WTC11 (cell line): ENCODE measurements around the gene SDHA. TPM values are rescaled to one million over a fixed set of nuclear protein-coding genes. Genes with fewer than 3 reads are reported as not detected.

Experiments
- ATAC-seq: fragments of 200-7000 bp; cut with Tn5 transposase; 2 replicates; pipeline ENCODE4 v1.10.0; 2021; ENCODE audit warnings: mild to moderate bottlenecking, moderate library complexity
- CTCF ChIA-PET: fragments of 300-600 bp; sonication (Branson Sonifier 250); formaldehyde crosslinking; loops from one replicate; lab custom pipeline; 2021; ENCODE audit warnings: antibody characterized with exemption; lab: Charles Lee
- POLR2A ChIA-PET: fragments of 350-600 bp; sonication (Branson Sonifier 250); formaldehyde crosslinking; loops from one replicate; lab custom pipeline; 2021; ENCODE audit warnings: antibody characterized with exemption; lab: Charles Lee
- DNase-seq: peaks from one replicate; pipeline ENCODE4 v3.0.0; 2021; ENCODE audit warnings: low spot score
- H3K27ac Mint-ChIP-seq: 2 replicates; pipeline ENCODE4 v1.8.0; 2021; ENCODE audit warnings: mixed read lengths
- H3K27me3 Mint-ChIP-seq: 2 replicates; pipeline ENCODE4 v1.8.0; 2021; ENCODE audit warnings: low read depth, mild to moderate bottlenecking, moderate library complexity, mixed read lengths
- H3K36me3 Mint-ChIP-seq: 2 replicates; pipeline ENCODE4 v1.8.0; 2021; ENCODE audit warnings: mixed read lengths
- H3K4me1 Mint-ChIP-seq: 2 replicates; pipeline ENCODE4 v1.8.0; 2022; ENCODE audit warnings: mixed read lengths
- H3K4me3 Mint-ChIP-seq: 2 replicates; pipeline ENCODE4 v1.8.0; 2021; ENCODE audit warnings: mild to moderate bottlenecking, moderate library complexity, mixed read lengths
- H3K9me3 Mint-ChIP-seq: 2 replicates; pipeline ENCODE4 v1.8.0; 2021; ENCODE audit warnings: mixed read lengths
- CBFB ChIP-seq: sonication (generic); formaldehyde crosslinking; IDR thresholded peaks from 2 replicates; pipeline ENCODE4 v1.8.1; 2022; ENCODE audit warnings: mild to moderate bottlenecking, low read depth, missing genetic modification reagents
- CREM ChIP-seq: sonication (generic); formaldehyde crosslinking; IDR thresholded peaks from 2 replicates; pipeline ENCODE4 v1.8.1; 2022; ENCODE audit warnings: mild to moderate bottlenecking, missing genetic modification reagents, moderate library complexity
- E2F5 ChIP-seq: sonication (generic); formaldehyde crosslinking; IDR thresholded peaks from 2 replicates; pipeline ENCODE4 v1.8.1; 2022; ENCODE audit warnings: mild to moderate bottlenecking, moderate library complexity, missing genetic modification reagents
- FOXP4 ChIP-seq: sonication (generic); formaldehyde crosslinking; IDR thresholded peaks from 2 replicates; pipeline ENCODE4 v1.8.0; 2022; ENCODE audit warnings: mild to moderate bottlenecking, missing genetic modification reagents
- GTF2I ChIP-seq: fragments of 250-450 bp; sonication (Bioruptor Pico); conservative IDR thresholded peaks from 2 replicates; pipeline ENCODE4 v1.4.0; 2021; ENCODE audit warnings: mild to moderate bottlenecking
- HMGA2 ChIP-seq: fragments of 250-450 bp; sonication (Bioruptor Pico); IDR thresholded peaks from 2 replicates; pipeline ENCODE4 v1.4.0; 2021; ENCODE audit warnings: mild to moderate bottlenecking, moderate library complexity
- KAT7 ChIP-seq: sonication (generic); formaldehyde crosslinking; IDR thresholded peaks from 2 replicates; pipeline ENCODE4 v1.8.1; 2023; ENCODE audit warnings: missing genetic modification reagents, mild to moderate bottlenecking, borderline replicate concordance
- MAX ChIP-seq: sonication (generic); formaldehyde crosslinking; IDR thresholded peaks from 2 replicates; pipeline ENCODE4 v1.8.0; 2022; ENCODE audit warnings: mild to moderate bottlenecking, missing genetic modification reagents
- NFATC4 ChIP-seq: fragments of 250-450 bp; sonication (Bioruptor Pico); IDR thresholded peaks from 2 replicates; pipeline ENCODE4 v1.9.0; 2021; ENCODE audit warnings: mild to moderate bottlenecking
- OVOL2 ChIP-seq: fragments of 250-450 bp; sonication (Bioruptor Pico); IDR thresholded peaks from 2 replicates; pipeline ENCODE4 v1.9.0; 2021; ENCODE audit warnings: mild to moderate bottlenecking, borderline replicate concordance
- PREB ChIP-seq: sonication (generic); formaldehyde crosslinking; IDR thresholded peaks from 2 replicates; pipeline ENCODE4 v1.8.1; 2022; ENCODE audit warnings: mild to moderate bottlenecking, missing genetic modification reagents, moderate library complexity, borderline replicate concordance
- RELA ChIP-seq: sonication (generic); formaldehyde crosslinking; IDR thresholded peaks from 2 replicates; pipeline ENCODE4 v1.8.1; 2022; ENCODE audit warnings: missing genetic modification reagents, mild to moderate bottlenecking, borderline replicate concordance
- SOX15 ChIP-seq: fragments of 250-450 bp; sonication (Bioruptor Pico); IDR thresholded peaks from 2 replicates; pipeline ENCODE4 v1.9.0; 2021; ENCODE audit warnings: mild to moderate bottlenecking
- USF2 ChIP-seq: sonication (generic); formaldehyde crosslinking; IDR thresholded peaks from 2 replicates; pipeline ENCODE4 v1.8.1; 2023; ENCODE audit warnings: mild to moderate bottlenecking, missing genetic modification reagents, moderate library complexity
- ZNF121 ChIP-seq: sonication (generic); formaldehyde crosslinking; IDR thresholded peaks from 2 replicates; pipeline ENCODE4 v1.8.0; 2023; ENCODE audit warnings: missing genetic modification reagents
- ZNF232 ChIP-seq: sonication (generic); formaldehyde crosslinking; IDR thresholded peaks from 2 replicates; pipeline ENCODE4 v1.8.0; 2022; ENCODE audit warnings: mild to moderate bottlenecking, missing genetic modification reagents
- total RNA-seq: library from RNA; stranded (reverse); gene quantifications from 3 replicates; pipeline ENCODE4 v1.2.3, GENCODE V29; 2021
- TF ChIP-seq, protein P1 (sequence below): sonication (generic); formaldehyde crosslinking; IDR thresholded peaks from 2 replicates; pipeline ENCODE4 v1.8.1; 2023; ENCODE audit warnings: mild to moderate bottlenecking, missing genetic modification reagents, borderline replicate concordance
- TF ChIP-seq, protein P2 (sequence below): fragments of 250-450 bp; sonication (Bioruptor Pico); IDR thresholded peaks from 2 replicates; pipeline ENCODE4 v1.9.0; 2021; ENCODE audit warnings: mild to moderate bottlenecking

Gene SDHA
- total RNA-seq, 1 experiment from 2014 or later, result 145 TPM

GRCh38 chr5:191949-192690 lies 26.0 kb upstream of the SDHA start:
- no peaks in the 10 kb centered on the region for H3K36me3 Mint-ChIP-seq
- no peaks in the 10 kb centered on the region; the same call in 1 of the 2 replicates for H3K27me3 Mint-ChIP-seq
- peaks cover 8% of the 10 kb centered on the region for H3K4me1 Mint-ChIP-seq
- ChIA-PET POLR2A (no interaction called here), CTCF (interaction anchor here (0.8 to 1.2 kb wide), 2 partner anchors 8 to 138 kb away, joined by 3 read pairs; no protein-coding TSS in a partner anchor)
- no peak overlapping the region for H3K27ac Mint-ChIP-seq
- ATAC-seq (no peak), DNase-seq (no peak)
- no peaks in the 10 kb centered on the region for H3K9me3 Mint-ChIP-seq
- H3K4me3 Mint-ChIP-seq, result no peak overlapping the region
- TF ChIP-seq SOX15 (CRISPR knock-in tag), result no peak
- no peak for TF ChIP-seq KAT7
- no peak for TF ChIP-seq USF2 (CRISPR knock-in tag)
- TF ChIP-seq ZNF121 (CRISPR knock-in tag), result no peak
- no peak for TF ChIP-seq RELA (CRISPR knock-in tag)
- TF ChIP-seq PREB (CRISPR knock-in tag), result no peak
- TF ChIP-seq, protein P1, sequence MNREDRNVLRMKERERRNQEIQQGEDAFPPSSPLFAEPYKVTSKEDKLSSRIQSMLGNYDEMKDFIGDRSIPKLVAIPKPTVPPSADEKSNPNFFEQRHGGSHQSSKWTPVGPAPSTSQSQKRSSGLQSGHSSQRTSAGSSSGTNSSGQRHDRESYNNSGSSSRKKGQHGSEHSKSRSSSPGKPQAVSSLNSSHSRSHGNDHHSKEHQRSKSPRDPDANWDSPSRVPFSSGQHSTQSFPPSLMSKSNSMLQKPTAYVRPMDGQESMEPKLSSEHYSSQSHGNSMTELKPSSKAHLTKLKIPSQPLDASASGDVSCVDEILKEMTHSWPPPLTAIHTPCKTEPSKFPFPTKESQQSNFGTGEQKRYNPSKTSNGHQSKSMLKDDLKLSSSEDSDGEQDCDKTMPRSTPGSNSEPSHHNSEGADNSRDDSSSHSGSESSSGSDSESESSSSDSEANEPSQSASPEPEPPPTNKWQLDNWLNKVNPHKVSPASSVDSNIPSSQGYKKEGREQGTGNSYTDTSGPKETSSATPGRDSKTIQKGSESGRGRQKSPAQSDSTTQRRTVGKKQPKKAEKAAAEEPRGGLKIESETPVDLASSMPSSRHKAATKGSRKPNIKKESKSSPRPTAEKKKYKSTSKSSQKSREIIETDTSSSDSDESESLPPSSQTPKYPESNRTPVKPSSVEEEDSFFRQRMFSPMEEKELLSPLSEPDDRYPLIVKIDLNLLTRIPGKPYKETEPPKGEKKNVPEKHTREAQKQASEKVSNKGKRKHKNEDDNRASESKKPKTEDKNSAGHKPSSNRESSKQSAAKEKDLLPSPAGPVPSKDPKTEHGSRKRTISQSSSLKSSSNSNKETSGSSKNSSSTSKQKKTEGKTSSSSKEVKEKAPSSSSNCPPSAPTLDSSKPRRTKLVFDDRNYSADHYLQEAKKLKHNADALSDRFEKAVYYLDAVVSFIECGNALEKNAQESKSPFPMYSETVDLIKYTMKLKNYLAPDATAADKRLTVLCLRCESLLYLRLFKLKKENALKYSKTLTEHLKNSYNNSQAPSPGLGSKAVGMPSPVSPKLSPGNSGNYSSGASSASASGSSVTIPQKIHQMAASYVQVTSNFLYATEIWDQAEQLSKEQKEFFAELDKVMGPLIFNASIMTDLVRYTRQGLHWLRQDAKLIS, result no peak
- no peak for TF ChIP-seq E2F5 (CRISPR knock-in tag)
- TF ChIP-seq ZNF232 (CRISPR knock-in tag), result no peak
- TF ChIP-seq FOXP4 (CRISPR knock-in tag), result no peak

GRCh38 chr5:192691-192969 lies 25.5 kb upstream of the SDHA start:
- CTCF ChIA-PET, result no interaction called here
- ATAC-seq (no peak), DNase-seq (no peak)
- H3K4me1 Mint-ChIP-seq, result peaks cover 8% of the 10 kb centered on the region
- POLR2A ChIA-PET, result no interaction called here
- no peaks in the 10 kb centered on the region for H3K36me3 Mint-ChIP-seq
- H3K27ac Mint-ChIP-seq, result no peak overlapping the region
- no peak overlapping the region for H3K4me3 Mint-ChIP-seq
- H3K9me3 Mint-ChIP-seq, result no peaks in the 10 kb centered on the region
- TF ChIP-seq NFATC4 (CRISPR knock-in tag), result no peak
- TF ChIP-seq, protein P2, sequence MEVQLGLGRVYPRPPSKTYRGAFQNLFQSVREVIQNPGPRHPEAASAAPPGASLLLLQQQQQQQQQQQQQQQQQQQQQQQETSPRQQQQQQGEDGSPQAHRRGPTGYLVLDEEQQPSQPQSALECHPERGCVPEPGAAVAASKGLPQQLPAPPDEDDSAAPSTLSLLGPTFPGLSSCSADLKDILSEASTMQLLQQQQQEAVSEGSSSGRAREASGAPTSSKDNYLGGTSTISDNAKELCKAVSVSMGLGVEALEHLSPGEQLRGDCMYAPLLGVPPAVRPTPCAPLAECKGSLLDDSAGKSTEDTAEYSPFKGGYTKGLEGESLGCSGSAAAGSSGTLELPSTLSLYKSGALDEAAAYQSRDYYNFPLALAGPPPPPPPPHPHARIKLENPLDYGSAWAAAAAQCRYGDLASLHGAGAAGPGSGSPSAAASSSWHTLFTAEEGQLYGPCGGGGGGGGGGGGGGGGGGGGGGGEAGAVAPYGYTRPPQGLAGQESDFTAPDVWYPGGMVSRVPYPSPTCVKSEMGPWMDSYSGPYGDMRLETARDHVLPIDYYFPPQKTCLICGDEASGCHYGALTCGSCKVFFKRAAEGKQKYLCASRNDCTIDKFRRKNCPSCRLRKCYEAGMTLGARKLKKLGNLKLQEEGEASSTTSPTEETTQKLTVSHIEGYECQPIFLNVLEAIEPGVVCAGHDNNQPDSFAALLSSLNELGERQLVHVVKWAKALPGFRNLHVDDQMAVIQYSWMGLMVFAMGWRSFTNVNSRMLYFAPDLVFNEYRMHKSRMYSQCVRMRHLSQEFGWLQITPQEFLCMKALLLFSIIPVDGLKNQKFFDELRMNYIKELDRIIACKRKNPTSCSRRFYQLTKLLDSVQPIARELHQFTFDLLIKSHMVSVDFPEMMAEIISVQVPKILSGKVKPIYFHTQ, result no peak
- TF ChIP-seq CBFB (CRISPR knock-in tag), result no peak
- no peak for TF ChIP-seq OVOL2 (CRISPR knock-in tag)
- no peak for TF ChIP-seq HMGA2 (CRISPR knock-in tag)
- TF ChIP-seq CREM (CRISPR knock-in tag), result no peak
- no peak for TF ChIP-seq MAX (CRISPR knock-in tag)
- no peak for TF ChIP-seq GTF2I (CRISPR knock-in tag)
- no peaks in the 10 kb centered on the region; the same call in 1 of the 2 replicates for H3K27me3 Mint-ChIP-seq
